ENCODE measurements around the gene CCDC80. TPM values are rescaled to one million over a fixed set of nuclear protein-coding genes. Genes with fewer than 3 reads are reported as not detected.
A peak's percentile ranks its signal among the peaks of the same experiment; 100 is the strongest.

The CCDC80 gene
- total and polyA plus RNA-seq, 2 of the 4 experiments (the other 2 are of a cell fraction) = 387 to 418 TPM

DNA sequence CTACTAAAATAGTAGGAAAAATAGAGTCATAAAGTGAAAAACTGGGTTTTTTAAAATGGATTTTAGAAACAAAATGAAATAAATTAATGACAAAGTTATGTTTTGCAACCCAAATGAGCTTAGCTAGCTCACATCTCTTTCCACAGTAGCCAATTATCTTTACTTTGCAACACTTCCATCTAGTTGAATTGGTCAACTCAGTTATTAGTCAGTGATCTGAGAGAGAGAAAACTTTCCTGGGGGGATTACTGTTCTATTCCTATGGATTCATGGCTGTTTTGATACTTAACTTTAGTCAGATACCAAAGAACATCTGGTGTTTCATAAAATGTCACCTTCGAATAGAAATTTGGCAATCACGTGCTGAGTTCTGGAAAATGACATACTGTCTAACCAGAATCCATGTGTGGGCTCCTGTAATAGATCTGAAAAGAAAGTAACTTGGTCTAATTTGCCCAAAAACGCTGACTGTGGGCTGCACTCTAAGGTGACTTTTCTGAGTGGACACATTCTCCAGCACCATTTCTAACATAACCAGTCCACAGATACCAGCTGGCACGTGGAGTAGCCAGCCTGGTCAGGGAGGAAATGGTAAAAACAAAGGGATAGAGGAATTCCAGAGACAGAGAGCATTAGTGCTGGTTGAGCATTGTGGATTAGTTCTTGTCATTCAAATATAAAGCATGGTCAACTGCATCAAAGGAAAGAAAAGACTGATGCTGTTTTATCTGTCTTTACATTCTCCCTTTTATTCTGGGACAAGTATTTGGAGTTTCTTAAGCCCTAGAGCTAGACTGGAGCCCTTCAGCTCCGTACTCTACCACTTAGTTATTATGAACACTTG is 45.2 kb upstream of the CCDC80 start:
- intact Hi-C loops (cut with micrococcal nuclease) = loop anchor here (5.0 kb wide), 1 partner anchor 34 kb away; no protein-coding TSS in a partner anchor
- TF ChIP-seq ELK1 (IDR thresholded peaks at IDR 0.05; ENCODE audit: borderline replicate concordance, low read depth, low read length) = no peak
- no peak for TF ChIP-seq MXI1 (IDR thresholded peaks at IDR 0.05; ENCODE audit: borderline replicate concordance, low read depth, low read length)
- no peak for TF ChIP-seq RAD21 (IDR thresholded peaks at IDR 0.05; ENCODE audit: low read length)
- no peak for TF ChIP-seq CTCF (conservative IDR thresholded peaks at IDR 0.05; ENCODE audit: low read depth, low read length)
- TF ChIP-seq CEBPB (IDR thresholded peaks at IDR 0.05; ENCODE audit: low read depth, low read length) = no peak
- no peak for TF ChIP-seq USF2 (IDR thresholded peaks at IDR 0.05; ENCODE audit: low read depth, low read length)
- no peak for TF ChIP-seq RFX5 (IDR thresholded peaks at IDR 0.05; ENCODE audit: low read depth, low read length)
- no peak; the same call in 1 of the 2 replicates for TF ChIP-seq POLR2A (IDR thresholded peaks at IDR 0.05; ENCODE audit: low read depth, low read length)
- no peak for TF ChIP-seq MAFK (IDR thresholded peaks at IDR 0.05; ENCODE audit: low read depth, low read length)
- no peak for TF ChIP-seq BHLHE40 (IDR thresholded peaks at IDR 0.05; ENCODE audit: low read depth, low read length)
- no peak for TF ChIP-seq SMC3 (IDR thresholded peaks at IDR 0.05; ENCODE audit: low read depth, low read length)
- TF ChIP-seq NFE2L2 (IDR thresholded peaks at IDR 0.05; ENCODE audit: low read depth, low read length) = no peak
- TF ChIP-seq CHD1 (IDR thresholded peaks at IDR 0.05; ENCODE audit: low read depth, low read length) = no peak
- no peak for TF ChIP-seq MAZ (IDR thresholded peaks at IDR 0.05; ENCODE audit: borderline replicate concordance, low read depth, low read length)

More for the DNA sequence above, 45.2 kb upstream of the CCDC80 start:
- H2AFZ ChIP-seq (replicated peaks; ENCODE audit: low read length, poor library complexity) = no peak overlapping the region
- no peak overlapping the region for H2AK9ac ChIP-seq (replicated peaks; ENCODE audit: low read depth, low read length, poor library complexity)
- no peaks in the 10 kb centered on the region for H3K79me1 ChIP-seq (ENCODE audit: low read depth in 1 of 2, low read length in 2 of 2)
- H4K5ac ChIP-seq (ENCODE audit: low read depth, low read length) = peak overlapping the region; percentile 77; the same call in 1 of the 2 replicates
- ChIA-PET CTCF (interaction anchor here (1.0 to 2.2 kb wide), 4 partner anchors 9 to 49 kb away, joined by 3 to 12 read pairs (median 6); no protein-coding TSS in a partner anchor), POLR2A (ENCODE audit: unreplicated experiment) (no interaction called here)
- 0 out of 2 replicates have a peak overlapping the region, but pooled peaks have one; percentile 37 for H2AK5ac ChIP-seq (ENCODE audit: low read depth, low read length)
- no peak overlapping the region for H3K4me3 ChIP-seq (ENCODE audit: insufficient read depth, low read depth, low read length)
- peak overlapping the region; percentile 27; the same call in 1 of the 3 replicates for H2BK15ac ChIP-seq (ENCODE audit: low read depth, low read length)
- H2BK5ac ChIP-seq (ENCODE audit: low read depth, low read length, poor library complexity, severe bottlenecking) = peak overlapping the region; percentile 97
- H3K23ac ChIP-seq (ENCODE audit: low read depth, low read length) = peak overlapping the region; percentile 23; the same call in 1 of the 2 replicates
- H3K9ac ChIP-seq (ENCODE audit: low read depth, low read length) = no peak overlapping the region
- ATAC-seq (ENCODE audit: low read depth) (no peak), DNase-seq (no peak)
- H2BK120ac ChIP-seq (ENCODE audit: low read depth, low read length) = peak overlapping the region; percentile 83
- H3K27me3 ChIP-seq (ENCODE audit: control insufficient read depth, insufficient read depth, low read length) = no peaks in the 10 kb centered on the region
- in situ Hi-C loops (cut with MboI; ENCODE audit: low sequenced_read_pairs) = no loop called here
- no CpG with 5 or more reads among the region's 5 CpGs for WGBS, 2 experiments (ENCODE audit: extremely low coverage in 2 of 2, insufficient read length in 1 of 2)
- H3K4ac ChIP-seq (ENCODE audit: low read depth, low read length) = peak overlapping the region; percentile 85
- H3K27ac ChIP-seq (ENCODE audit: insufficient read depth, low read length) = peak overlapping the region; percentile 15; the same call in 1 of the 2 replicates
- no peak overlapping the region for H3K4me2 ChIP-seq (ENCODE audit: low read depth, low read length)
- H2BK20ac ChIP-seq (ENCODE audit: low read depth, low read length) = peak overlapping the region; percentile 88
- H4K91ac ChIP-seq (ENCODE audit: insufficient read depth, low read depth, low read length) = peak overlapping the region; percentile 84
- no peaks in the 10 kb centered on the region for H3K9me3 ChIP-seq (ENCODE audit: control insufficient read depth, insufficient read depth, low read length)
- H4K20me1 ChIP-seq (ENCODE audit: insufficient read depth, low read length) = no peaks in the 10 kb centered on the region
- no peaks in the 10 kb centered on the region for H3K36me3 ChIP-seq (ENCODE audit: control insufficient read depth, insufficient read depth, low read length)
- peak overlapping the region; percentile 34; the same call in 1 of the 2 replicates for H3K18ac ChIP-seq (ENCODE audit: low read depth, low read length)
- BruUV-seq (replicated peaks) = TSS peak; percentile 69
- H3K9me1 ChIP-seq (ENCODE audit: insufficient read depth, low read length) = peaks cover 17% of the 10 kb centered on the region
- peak overlapping the region; percentile 67 for H3K14ac ChIP-seq (replicated peaks; ENCODE audit: low read depth, low read length)
- H4K8ac ChIP-seq (ENCODE audit: low read depth in 2 of 2, low read length in 2 of 2) = peak overlapping the region in 1 of 2 experiments; percentile 75; a peak in 2 of 4 replicates
- H3K56ac ChIP-seq (ENCODE audit: extremely low read depth, insufficient read depth, low read length) = no peak overlapping the region
- H3K4me1 ChIP-seq (ENCODE audit: control insufficient read depth, insufficient read depth, low read length) = peaks cover 36% of the 10 kb centered on the region
- dilution Hi-C loops (cut with HindIII; ENCODE audit: low sequenced_read_pairs, unreplicated experiment) = no loop called here

Measured in IMR-90 (cell line).